HG03196 (cell line): ENCODE measurements around the gene GPX2.

Source experiments
- ATAC-seq: cut with Tn5 transposase; IDR thresholded peaks from one replicate; pipeline ENCODE4 v1.9.1; 2021; ENCODE audit not compliant: unreplicated experiment

The GPX2 gene

DNA sequence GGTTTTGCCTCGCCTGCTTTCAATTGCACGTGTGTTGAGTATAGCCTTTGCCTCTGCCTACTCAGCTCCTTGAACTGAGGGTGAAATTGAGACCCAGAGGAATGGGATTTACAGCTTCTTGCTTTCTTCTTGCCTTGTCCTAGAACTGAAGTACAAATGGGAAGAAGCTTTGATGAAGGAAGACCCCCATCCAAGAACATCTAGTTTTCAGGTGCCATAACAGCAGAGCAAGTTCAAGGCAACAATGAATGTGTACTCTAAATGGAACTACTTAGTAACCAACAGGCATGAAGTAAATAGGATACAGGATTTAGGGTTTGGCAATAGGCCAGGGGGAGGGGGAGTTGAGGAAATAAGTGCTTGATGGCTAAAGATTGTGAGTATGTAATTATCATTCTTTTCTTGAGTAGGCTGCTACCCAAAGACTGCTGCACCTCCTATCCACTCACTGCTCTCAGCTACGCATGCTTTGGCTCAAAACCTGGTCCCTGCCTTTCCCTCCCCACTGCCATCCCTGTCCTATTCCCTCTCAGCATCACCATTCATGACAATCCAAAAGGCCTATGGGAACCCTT lies 2.1 kb downstream of the GPX2 start:
- ATAC-seq, result no peak

DNA sequence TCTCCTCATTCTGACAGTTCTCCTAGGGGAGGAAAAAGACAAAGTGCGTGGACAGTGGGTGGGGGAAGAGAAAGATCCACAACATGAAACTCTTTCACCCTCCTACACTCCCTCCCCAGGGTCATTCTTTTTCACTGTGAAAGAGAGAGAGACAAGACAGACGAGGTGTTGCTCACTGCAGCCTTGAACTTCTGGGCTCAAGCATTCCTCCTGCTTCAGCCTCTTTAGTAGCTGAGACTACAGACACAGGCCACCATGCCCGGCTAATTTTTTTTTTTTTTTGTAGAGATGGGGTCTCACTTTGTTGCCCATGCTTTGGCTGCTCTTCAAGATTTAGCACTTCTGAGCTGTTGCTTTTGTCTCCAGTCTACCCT lies 2.7 kb downstream of the GPX2 start:
- ATAC-seq, result no peak

DNA sequence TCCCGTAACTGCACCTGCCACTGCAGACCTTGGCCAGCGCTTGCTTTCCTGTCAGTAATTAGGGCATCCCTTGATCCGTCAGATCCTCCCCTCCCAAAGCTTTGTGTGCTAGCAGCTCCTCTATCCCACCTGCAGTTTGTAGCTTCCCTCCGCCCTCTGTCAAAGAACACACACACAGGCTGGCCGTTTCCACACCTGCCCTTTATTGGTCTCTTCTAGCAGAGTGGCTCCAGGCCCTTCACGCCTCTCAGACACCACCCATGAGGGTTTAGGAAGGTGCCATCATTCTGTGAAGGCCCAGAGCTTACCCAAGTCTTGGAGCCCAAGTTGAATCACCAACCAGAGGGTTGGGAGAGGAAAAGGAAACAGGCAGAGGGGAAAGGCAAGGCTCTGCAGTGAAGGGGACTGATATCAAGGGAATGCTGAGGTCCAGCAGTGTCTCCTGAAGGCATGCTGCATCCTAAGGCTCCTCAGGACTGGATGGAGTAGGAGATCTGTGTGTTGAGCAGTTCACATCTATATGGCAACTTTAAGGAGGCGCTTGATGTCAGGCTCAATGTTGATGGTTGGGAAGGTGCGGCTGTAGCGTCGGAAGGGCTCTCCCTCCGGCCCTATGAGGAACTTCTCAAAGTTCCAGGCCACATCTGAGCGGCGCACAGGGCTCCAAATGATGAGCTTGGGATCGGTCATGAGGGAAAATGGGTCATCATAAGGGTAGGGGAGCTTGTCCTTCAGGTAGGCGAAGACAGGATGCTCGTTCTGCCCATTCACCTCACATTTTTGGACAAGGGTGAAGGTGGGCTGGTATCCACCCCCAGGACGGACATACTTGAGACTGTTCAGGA lies 3.4 kb downstream of the GPX2 start:
- ATAC-seq, result no peak

DNA sequence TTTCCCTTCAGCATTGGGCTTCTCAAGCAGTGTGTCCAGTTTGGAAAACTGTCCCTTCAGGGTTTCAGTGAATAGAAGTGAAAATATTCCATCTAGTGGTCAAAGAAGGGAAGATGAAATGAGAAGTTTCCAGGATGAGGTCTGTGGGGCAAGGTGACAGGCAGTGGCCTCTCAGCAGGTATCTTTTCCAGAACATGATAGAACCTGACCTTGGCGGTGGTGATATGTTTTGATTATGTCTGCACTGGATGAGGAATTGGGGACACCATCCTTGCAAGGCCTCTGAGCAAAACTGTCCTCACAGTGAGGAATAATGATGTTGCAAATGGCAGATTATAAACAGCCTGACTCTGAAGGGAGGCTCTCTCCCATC lies 4.7 kb downstream of the GPX2 start:
- no peak for ATAC-seq

DNA sequence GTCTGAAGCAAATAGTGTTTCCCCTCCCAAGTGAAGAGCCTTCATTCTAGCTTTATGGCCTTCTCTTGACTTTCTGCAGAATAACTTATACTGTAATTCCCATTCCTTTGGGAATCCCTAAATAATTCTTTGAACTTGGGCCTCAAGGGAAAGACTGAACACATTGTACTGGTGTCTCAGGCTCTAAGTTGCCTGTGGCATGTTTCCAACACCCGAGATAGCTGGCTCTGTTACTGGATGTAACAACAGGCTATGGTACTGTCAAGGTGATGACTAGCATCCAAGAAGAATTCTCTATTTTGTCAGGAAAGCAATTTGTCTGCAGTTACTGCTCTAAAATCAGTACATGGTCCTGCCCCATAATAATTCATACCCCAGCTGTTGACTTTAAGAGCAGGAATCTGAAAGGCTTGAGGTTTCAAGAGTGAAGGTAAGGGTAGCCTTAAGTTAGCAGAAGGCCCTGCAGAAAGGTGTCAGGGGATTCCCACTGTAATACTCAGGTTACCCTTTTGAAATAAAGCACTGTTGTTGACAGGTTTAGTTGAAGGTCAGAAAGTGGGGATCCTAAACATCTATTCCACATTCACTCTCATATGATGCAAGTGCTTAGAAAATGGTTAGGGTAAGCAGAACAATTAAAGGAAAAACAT lies 5.2 kb downstream of the GPX2 start:
- no peak for ATAC-seq

DNA sequence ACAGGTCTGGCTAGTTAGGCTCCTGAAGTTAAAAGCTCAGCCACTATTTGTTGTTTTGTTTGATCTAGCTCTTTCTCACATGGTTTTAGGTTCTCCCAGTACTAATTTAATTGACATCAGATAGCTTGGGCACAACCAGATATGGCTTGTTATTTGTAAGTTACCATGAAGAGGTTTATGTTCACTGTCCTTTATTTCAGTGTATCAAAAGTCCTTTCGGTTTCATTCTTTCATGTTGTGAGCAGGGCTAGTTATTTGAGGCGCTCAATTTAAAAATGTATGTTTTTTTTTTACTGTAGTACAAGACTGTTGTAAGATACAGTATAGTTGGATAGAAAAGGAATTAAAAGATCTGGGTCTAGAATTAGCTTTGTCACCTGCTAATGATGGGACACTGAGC lies 7.0 kb downstream of the GPX2 start:
- no peak for ATAC-seq

DNA sequence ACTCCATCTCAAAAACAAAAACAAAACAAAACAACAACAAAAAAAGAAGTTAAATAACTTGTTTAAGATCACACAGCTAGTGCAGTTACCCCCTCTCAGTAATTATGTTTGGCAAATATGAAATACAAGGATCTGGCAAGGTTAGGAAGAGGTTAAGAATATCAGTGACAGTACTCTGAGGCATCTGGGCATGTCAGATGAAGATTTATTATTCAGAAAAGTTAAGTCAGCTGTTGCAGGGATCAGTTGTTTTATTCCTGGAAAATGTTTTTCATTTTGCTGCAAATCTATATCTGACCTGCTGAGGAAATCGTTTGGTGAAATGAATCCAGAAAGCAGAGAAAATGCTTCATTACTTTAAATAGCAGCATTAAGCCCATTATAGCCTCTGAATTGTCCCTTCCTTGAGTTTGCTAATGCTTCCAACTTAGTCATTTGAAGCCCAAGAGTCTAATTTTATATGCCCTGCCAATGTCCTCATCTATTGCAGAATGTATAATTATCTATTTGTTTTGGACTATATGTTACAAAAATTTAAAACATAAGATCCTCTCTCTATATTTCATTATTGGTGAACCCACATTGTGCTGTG lies 8.1 kb downstream of the GPX2 start:
- ATAC-seq, result no peak

DNA sequence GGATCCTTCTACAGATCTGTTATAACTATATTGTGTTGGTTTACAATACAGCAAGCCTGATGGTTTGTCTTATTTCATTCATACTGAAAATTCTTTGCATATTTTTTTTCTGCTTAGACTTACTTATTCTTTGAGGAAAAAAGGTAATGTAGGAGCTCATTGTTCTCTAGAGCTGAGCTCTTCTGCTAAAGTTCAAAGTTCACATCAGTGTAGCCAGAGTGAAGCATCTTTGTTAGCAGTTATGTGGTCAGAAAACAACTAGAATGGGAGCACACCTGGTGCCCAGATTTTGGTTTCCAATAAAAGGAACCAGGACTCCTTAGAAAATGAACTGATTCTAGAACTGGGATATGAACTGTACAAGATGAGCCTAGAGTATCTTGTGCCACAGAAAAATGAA lies 10.3 kb downstream of the GPX2 start:
- no peak for ATAC-seq

DNA sequence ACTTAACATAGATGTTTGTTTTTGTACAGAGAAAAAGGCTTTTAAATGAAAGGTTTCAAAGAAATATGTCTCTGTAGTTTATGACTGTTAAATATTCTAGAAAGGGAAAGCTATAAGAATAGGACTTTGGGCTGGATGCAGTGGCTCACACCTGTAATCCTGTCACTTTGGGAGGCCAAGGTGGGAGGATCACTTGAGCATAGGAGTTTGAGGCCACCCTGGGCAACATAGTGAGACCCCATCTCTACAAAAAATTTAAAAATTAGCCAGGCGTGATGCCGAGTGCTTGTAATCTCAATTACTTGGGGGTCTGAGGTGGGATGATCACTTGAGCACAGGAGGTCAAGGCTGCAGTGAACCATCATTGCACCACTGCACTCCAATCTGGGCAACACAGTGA lies 11.4 kb downstream of the GPX2 start:
- ATAC-seq, result no peak

DNA sequence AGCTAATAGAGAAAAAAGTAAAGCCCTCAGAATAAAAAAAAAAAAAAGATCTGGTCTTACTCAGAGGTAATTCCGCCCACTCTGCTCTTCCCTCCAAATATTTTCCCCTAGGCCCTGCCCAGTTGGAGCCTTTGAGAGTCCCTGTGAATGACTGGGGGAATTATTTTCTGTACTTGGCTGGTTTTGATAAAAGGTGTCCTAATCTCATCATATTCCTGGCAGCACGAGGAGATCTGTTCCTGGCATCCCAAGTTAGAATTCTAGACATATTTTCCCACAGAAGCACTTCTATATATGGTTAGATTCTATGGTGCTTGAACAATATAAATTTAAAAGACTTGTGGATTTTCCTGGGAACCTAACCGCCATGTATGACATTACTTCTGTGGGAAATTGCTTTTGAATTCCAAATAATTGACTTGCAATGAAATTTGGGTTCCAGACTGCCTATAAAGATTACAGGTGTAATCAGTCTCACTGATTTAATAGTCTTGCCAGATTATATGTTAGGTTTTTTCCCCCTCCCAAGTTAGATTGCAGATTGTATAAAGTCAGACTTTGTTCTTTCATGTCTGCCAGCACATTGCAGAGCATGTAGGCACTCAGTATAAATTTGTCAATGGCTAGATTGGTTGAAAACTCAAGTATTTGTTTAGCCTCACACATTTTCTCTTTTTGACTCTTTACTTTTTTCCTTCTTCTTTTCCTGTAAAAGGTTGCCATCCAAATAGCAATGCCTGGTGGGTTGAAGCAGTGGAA lies 12.3 kb downstream of the GPX2 start:
- no peak for ATAC-seq

DNA sequence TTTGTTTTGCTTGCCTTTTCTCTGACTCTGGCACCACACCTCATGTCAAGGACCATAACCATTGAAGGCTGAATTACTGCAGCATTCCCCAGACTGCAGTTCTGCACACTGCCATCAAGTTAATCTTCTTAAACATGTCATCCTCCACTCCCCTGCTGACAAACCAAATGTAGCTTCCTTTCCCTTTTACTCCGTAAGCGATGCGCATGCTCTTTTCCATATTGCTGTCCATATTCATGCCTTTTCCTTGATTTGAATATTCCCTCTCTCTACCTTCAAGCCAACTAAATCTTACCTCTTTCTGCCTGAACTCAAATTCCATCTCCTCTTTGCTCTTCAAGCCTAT lies 13.6 kb downstream of the GPX2 start:
- no peak for ATAC-seq

DNA sequence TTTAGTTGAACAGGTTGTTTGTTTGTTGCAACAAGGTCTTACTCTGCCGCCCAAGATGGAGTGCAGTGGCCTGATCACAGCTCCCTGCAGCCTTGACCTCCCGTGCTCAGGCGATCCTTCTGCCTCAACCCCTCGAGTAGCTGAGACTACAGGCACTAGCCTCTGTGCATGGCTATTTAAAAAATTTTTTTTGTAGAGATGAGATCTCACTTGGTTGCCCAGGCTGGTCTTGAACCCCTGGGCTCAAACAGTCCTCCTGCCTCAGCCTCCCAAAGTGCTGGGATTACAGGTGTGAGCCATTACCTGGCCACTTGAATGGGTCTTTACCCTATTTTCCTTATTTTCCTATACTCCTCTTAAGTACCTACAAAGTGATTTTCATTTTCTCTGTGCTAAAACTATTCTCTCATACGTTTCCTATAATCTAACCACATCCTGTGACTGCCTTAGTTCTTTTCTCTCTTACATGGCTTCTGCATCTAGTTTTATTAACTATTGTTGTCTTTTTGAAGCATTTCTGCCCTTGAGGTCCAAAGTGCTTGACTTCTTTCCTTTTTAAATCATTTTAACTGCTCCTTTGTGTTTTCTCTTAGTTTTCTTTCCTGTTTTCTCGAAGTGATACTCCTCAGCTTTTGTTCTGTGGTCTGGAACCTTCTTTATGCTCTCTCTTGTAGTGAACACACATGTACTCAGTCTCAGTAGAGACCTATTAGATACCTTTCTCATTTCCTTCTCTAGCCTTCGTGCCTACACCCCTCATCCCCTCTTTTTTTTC lies 14.1 kb downstream of the GPX2 start:
- no peak for ATAC-seq

DNA sequence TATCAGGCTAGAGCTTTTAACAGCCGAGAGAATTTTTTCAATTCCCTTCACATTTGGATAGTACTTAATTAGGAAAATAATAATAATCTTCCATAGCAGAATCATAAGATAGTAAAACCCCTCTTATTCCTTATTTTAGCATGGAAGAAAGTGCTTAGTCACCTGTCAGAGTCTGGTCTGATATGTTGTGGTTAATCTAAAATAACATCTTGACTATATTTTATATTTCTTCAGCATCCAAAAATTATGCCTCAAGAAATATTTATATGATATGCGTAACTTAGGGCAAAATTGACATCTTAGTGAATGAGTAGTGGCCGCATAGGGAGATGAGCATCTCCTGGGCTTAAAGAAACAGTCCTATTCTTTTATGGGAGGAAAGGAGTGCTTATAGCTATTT lies 15.5 kb downstream of the GPX2 start:
- ATAC-seq, result no peak

DNA sequence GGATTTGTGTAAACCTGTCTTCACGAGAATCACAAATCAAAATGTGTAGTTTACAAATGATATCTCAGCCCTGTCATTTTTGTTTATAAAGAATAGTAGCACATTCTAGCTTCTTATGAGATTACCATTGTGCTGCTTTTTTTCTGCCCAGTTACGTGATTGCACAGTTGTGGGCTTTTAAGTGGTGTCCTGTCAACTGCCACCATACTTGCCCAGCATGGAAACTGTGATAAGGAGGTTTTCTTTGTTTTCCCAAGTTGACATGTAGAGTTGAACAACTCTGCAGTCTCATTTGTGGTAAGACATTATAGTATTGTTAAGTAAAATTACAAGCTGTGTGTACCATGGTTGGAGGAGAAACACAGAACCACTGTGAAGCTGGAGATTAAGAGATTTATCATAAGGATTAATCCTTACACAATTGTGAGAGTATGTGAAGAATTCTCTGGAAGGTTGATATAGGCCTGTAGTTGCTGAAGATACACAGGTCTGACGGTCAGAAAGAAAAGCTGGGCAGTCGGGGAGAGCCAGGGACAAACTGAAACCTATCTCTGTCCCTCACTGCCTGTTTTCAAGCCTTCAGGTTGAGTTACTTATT lies 16.0 kb downstream of the GPX2 start:
- no peak for ATAC-seq

DNA sequence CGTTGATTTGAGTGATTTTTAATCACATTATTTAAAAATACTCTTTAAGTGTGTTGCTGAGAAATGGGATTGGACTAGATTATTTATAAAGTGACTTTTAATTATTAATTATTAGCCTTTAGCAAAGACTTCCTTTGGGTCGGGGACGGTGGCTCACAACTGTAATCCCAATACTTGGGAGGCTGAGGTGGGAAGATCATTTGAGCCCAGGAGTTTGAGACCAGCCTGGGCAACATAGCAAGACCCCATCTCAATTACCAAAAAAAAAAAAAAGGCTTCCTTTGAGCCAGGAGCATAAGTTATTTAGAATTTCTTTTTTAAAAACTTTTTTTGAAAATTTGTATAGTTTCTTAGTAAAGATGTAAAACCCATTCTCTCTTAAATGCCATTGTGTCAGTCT lies 19.5 kb downstream of the GPX2 start:
- ATAC-seq, result no peak

DNA sequence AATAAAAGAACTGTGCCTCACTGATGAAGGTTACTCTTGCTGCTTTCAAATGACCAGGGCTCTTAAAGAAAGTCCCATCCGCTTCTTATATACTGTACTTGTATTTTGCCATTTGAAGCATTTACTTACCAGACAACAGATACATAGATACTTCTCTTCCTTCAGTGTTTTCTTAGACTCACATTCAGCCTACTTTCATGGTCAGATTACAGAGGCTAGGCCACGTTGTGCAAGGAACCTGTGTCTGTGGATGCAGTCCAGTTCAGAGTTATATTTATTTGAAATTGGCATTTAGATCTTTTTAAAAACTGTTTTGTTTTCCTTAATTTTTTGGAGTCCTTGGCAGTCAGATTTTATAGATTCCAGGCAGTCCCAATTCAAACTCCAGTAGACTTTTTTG lies 22.1 kb downstream of the GPX2 start:
- ATAC-seq, result no peak

DNA sequence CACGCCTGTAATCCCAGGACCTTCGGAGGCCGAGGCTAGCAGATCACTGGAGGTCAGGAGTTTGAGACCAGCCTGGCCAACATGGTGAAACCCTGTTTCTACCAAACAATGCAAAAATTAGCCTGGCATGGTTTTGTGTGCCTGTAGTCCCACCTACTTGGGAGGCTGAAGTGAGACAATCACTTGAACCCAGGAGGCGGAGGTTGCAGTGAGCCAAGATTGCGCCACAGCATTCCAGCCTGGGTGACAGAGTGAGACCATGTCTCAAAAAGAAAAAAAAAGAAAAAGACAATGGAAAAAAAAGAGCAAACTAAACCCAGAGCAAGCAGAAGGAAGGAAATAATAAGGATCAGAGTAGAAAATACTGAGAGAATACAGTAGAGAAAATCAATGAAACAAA lies 22.9 kb downstream of the GPX2 start:
- ATAC-seq, result no peak

DNA sequence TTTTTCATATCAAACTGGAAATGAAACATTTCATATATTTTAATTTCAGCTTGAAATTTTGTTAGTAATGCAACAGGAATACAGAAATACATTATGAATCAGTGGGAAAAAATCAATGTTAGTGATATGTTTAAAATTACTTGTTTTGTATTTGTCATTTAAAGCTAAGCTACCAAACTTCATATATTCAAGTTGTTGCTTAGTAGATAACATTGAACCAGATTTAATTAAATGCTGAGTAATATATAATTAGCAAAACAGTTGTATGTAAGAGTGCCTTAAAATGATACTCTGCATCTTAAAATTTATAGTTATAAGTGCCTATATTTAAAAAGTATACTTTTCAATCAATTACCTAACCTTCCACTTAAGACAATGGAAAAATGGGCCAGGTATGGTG lies 23.3 kb downstream of the GPX2 start:
- no peak for ATAC-seq

DNA sequence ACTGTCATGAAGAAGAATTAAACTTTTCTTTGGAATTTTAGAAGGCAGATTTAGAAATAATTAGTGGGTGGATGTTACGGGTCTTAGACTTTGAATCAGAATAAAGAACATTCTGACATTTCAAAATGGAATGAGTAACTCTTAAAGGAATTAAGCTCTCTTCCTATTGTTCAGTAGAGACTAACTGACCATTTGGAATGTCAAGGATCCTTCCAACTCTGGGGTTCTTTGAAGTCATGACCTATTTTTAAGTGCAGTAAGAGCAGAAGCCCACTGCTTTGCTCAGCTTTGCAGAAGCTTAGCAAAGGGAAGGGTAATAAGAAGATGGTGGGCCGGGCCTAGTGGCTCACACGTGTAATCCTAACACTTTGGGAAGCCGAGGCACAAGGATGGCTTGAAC lies 24.3 kb downstream of the GPX2 start:
- ATAC-seq, result no peak

DNA sequence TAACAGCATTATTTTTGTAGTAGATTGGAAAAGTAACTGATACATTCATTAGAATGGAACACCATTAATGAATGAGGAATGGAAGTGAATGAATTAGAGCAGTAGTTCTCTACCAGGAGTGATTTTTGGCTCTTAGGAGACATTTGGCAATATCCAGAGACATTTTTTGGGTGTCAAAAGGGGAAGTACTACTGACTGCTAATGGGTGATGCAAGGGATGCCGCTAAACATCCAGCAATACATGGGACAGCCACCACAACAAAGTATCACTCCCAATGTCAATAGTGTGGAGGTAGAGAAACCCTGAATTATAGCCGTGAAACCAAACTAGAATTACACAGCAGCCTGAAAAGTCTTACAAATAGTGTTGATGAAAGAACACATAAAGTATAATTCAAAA lies 26.7 kb downstream of the GPX2 start:
- ATAC-seq, result no peak
